Measurements from ENCODE around the gene TP53TG5.

DNA sequence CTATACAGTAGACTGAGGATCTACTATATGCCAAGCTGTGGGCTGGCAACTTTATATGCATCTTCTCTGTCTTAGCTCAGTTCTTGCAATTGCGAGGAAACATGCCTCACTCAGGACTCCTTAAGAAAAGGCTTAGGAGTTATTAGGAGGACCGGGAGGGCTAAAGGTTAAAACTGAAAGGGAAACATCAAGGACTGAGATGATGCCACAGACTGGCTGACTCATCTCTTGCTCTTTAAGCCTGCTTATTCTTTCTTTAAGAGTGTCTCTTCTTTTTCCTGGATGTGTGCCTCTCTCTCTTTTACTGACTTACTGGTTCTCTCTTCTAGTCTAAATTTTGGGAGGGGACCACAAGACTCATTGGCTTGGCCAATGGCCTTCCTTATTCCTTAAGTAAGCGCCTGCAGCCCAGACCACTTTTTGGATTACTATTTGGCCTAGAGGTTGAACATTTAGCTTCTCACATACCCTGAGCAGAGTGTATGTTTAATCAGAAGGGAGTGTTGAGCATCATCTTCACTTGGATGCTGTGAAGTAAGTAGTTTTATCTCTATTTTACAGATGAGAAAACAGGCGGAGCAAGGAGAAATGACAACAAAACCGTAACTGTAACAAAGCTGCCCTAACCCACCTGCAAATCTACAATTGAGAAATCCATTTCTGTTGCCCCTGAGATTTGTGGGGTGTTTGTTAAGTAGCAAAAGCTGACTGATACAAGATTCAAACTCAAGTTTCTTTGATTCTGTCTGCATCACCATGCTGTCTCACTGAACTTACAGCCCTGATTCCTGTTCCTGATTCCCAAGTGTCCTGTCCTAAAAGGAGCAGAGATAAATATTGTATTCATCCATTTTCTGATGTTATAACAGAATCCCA is 22.7 kb downstream of the TP53TG5 start:
- TF ChIP-seq, protein P1, sequence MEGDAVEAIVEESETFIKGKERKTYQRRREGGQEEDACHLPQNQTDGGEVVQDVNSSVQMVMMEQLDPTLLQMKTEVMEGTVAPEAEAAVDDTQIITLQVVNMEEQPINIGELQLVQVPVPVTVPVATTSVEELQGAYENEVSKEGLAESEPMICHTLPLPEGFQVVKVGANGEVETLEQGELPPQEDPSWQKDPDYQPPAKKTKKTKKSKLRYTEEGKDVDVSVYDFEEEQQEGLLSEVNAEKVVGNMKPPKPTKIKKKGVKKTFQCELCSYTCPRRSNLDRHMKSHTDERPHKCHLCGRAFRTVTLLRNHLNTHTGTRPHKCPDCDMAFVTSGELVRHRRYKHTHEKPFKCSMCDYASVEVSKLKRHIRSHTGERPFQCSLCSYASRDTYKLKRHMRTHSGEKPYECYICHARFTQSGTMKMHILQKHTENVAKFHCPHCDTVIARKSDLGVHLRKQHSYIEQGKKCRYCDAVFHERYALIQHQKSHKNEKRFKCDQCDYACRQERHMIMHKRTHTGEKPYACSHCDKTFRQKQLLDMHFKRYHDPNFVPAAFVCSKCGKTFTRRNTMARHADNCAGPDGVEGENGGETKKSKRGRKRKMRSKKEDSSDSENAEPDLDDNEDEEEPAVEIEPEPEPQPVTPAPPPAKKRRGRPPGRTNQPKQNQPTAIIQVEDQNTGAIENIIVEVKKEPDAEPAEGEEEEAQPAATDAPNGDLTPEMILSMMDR (IDR thresholded peaks at IDR 0.05; ENCODE audit: insufficient read depth, low read depth, low read length) = no peak
- TF ChIP-seq EZH2 (IDR thresholded peaks at IDR 0.05; ENCODE audit: insufficient read depth, low read length) = no peak
